ENCODE results near the gene VAMP2.

DNA sequence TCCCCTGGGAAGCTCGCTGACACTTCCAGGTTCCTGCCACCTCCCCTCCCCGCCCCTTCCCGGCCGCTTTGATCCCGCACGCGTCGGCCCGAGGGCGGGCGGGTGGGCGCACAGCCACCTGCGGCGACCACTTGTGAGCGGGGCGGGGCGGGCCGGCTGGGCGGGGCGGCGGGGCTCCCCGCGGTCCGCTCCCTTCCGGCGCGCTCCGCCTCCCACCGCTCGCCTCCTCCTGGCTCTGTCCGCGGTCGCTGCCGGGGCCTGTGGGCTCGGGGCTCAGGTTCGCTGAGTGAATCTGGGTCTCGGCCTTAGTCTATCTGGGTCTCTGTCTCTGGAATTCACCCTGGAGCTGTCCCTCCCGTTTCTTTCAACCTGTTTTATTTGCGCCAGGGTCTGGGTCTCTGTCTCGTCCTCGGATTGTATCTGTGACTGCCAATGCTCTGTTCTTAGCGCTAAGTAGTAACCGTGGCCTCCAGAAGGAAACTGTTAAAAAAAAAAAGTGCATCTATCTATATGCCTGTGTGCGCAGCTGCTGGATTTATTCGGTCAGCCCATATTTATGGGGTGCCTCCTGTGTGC lies 36.2 kb downstream of the VAMP2 start:
- TF ChIP-seq, protein P1, sequence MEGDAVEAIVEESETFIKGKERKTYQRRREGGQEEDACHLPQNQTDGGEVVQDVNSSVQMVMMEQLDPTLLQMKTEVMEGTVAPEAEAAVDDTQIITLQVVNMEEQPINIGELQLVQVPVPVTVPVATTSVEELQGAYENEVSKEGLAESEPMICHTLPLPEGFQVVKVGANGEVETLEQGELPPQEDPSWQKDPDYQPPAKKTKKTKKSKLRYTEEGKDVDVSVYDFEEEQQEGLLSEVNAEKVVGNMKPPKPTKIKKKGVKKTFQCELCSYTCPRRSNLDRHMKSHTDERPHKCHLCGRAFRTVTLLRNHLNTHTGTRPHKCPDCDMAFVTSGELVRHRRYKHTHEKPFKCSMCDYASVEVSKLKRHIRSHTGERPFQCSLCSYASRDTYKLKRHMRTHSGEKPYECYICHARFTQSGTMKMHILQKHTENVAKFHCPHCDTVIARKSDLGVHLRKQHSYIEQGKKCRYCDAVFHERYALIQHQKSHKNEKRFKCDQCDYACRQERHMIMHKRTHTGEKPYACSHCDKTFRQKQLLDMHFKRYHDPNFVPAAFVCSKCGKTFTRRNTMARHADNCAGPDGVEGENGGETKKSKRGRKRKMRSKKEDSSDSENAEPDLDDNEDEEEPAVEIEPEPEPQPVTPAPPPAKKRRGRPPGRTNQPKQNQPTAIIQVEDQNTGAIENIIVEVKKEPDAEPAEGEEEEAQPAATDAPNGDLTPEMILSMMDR (IDR thresholded peaks at IDR 0.05) = no peak
- no peak for TF ChIP-seq RFX5 (IDR thresholded peaks at IDR 0.05)
